Uterus (tissue), 4 donors: ENCODE data around the gene SLC22A31. TPM values are rescaled to one million over a fixed set of nuclear protein-coding genes. Genes with fewer than 3 reads are reported as not detected.

Experiments used
- DNase-seq, 2 donors: peaks; one replicate each; pipeline ENCODE4 v3.0.0-alpha.2; 2019 to 2020
- H3K27ac ChIP-seq, 2 donors: fragments of 200-600 bp; sonication (generic); 1 replicate in 1 of 2; 2 replicates in 1 of 2; pipeline ENCODE4 v1.5.1; 2016 to 2018
- H3K27me3 ChIP-seq, 2 donors: fragments of 200-600 bp; sonication (generic); one replicate each; pipeline ENCODE4 v1.5.1; 2018 to 2019; ENCODE audit warnings: control low read depth in 1 of 2
- H3K36me3 ChIP-seq, 2 donors: fragments of 200-600 bp; sonication (generic); one replicate each; pipeline ENCODE4 v1.5.1; 2019; ENCODE audit warnings: control low read depth in 1 of 2
- H3K4me1 ChIP-seq, 2 donors: fragments of 200-600 bp; sonication (generic); one replicate each; pipeline ENCODE4 v1.5.1; 2018 to 2019; ENCODE audit warnings: control low read depth in 1 of 2
- H3K4me3 ChIP-seq, 2 donors: fragments of 200-600 bp; sonication (generic); 1 replicate in 1 of 2; 2 replicates in 1 of 2; pipeline ENCODE4 v1.5.1; 2018 to 2019; ENCODE audit warnings: mild to moderate bottlenecking in 1 of 2
- H3K9me3 ChIP-seq, 2 donors: fragments of 200-600 bp; sonication (generic); one replicate each; pipeline ENCODE4 v1.5.1; 2019; ENCODE audit warnings: control low read depth in 1 of 2
- POLR2A ChIP-seq, 2 donors: fragments of 450-650 bp; IDR thresholded peaks; one replicate each; pipeline ENCODE4 v1.6.1; 2016; ENCODE audit warnings: antibody characterized with exemption in 2 of 2, mild to moderate bottlenecking in 1 of 2, moderate library complexity in 1 of 2
- intact Hi-C: fragments of 100-400 bp; cut with DNase I; formaldehyde crosslinking; loops from one replicate; pipeline ENCODE4 v1.15.1; 2023; ENCODE audit warnings: low total_unique reads
- total RNA-seq, 4 donors: library from RNA; depleted of rRNA in 3 of 4; stranded (reverse); fragments of >200 nt in 3 of 4; gene quantifications; one replicate each; pipeline versions ENCODE4 v1.1.0 to v1.2.4, GENCODE V29; 2014 to 2023
- TF ChIP-seq, protein P1 (sequence below), 4 experiments: fragments of 200-600 bp in 2 of 4; fragments of 450-650 bp in 2 of 4; sonication (generic) in 2 of 4; IDR thresholded peaks; one replicate each; pipeline ENCODE4 v1.5.1; 2016 to 2019; ENCODE audit warnings: antibody characterized with exemption in 4 of 4, mild to moderate bottlenecking in 2 of 4, moderate library complexity in 1 of 4
- donor health status: DM: yes; HTN: yes; CAD: no.

SLC22A31 gene
- total RNA-seq, 4 donors from 2014 or later = not detected

DNA sequence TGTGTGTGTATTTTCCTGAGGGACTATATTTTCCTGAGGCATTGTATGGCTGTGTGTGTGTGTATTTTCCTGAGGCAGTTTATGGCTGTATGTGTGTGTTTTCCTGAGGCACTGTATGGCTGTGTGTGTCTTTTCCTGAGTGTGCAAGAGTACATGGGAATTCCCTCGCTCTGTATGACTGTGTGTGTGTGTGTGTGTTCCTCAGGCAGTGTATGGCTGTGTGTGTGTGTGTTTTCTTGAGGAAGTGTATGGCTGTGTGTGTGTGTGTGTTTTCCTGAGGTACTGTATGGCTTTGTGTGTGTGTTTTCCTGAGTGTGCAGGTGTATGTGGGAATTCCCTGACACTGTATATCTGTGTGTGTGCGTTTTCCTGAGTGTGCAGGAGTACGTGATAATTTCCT is 21.3 kb upstream of the SLC22A31 start:
- no peak for TF ChIP-seq POLR2A (IDR thresholded peaks at IDR 0.05)
- TF ChIP-seq, protein P1, sequence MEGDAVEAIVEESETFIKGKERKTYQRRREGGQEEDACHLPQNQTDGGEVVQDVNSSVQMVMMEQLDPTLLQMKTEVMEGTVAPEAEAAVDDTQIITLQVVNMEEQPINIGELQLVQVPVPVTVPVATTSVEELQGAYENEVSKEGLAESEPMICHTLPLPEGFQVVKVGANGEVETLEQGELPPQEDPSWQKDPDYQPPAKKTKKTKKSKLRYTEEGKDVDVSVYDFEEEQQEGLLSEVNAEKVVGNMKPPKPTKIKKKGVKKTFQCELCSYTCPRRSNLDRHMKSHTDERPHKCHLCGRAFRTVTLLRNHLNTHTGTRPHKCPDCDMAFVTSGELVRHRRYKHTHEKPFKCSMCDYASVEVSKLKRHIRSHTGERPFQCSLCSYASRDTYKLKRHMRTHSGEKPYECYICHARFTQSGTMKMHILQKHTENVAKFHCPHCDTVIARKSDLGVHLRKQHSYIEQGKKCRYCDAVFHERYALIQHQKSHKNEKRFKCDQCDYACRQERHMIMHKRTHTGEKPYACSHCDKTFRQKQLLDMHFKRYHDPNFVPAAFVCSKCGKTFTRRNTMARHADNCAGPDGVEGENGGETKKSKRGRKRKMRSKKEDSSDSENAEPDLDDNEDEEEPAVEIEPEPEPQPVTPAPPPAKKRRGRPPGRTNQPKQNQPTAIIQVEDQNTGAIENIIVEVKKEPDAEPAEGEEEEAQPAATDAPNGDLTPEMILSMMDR (IDR thresholded peaks at IDR 0.05) = no peak
- no peak for DNase-seq
- Histone ChIP-seq H3K36me3 (no peaks in the 10 kb centered on the region), H3K4me1 (no peaks in the 10 kb centered on the region), H3K27ac (no peak overlapping the region), H3K27me3 (no peaks in the 10 kb centered on the region), H3K4me3 (no peak overlapping the region), H3K9me3 (no peaks in the 10 kb centered on the region)
- intact Hi-C loops = no loop called here

DNA sequence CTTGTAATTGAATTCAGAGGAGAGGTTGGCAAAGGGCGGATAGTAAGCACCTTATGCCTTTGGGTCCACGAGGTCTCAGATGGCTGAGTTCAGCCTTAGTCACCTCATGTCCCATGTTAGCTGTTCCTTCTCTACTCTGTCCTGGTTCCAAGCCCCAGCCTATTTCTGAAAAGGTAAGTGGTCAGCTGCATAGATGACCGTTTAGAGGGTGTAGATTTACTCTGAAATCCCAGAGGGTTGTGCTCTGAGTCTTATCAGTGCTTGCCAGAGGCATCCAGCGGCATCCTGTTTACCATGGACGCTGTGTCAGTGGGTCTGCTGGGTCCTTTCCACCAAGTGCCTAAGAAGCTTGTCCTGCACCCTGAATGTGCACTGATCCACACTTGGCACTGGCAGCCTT is 19.0 kb upstream of the SLC22A31 start:
- Histone ChIP-seq H3K9me3 (no peaks in the 10 kb centered on the region), H3K27ac (no peak overlapping the region), H3K4me3 (no peak overlapping the region), H3K4me1 (peaks cover 3% of the 10 kb centered on the region in 2 donors), H3K27me3 (no peaks in the 10 kb centered on the region), H3K36me3 (no peaks in the 10 kb centered on the region)
- TF ChIP-seq, protein P1 (IDR thresholded peaks at IDR 0.05) = no peak
- no peak for TF ChIP-seq POLR2A (IDR thresholded peaks at IDR 0.05)
- intact Hi-C loops = no loop called here
- DNase-seq = no peak

DNA sequence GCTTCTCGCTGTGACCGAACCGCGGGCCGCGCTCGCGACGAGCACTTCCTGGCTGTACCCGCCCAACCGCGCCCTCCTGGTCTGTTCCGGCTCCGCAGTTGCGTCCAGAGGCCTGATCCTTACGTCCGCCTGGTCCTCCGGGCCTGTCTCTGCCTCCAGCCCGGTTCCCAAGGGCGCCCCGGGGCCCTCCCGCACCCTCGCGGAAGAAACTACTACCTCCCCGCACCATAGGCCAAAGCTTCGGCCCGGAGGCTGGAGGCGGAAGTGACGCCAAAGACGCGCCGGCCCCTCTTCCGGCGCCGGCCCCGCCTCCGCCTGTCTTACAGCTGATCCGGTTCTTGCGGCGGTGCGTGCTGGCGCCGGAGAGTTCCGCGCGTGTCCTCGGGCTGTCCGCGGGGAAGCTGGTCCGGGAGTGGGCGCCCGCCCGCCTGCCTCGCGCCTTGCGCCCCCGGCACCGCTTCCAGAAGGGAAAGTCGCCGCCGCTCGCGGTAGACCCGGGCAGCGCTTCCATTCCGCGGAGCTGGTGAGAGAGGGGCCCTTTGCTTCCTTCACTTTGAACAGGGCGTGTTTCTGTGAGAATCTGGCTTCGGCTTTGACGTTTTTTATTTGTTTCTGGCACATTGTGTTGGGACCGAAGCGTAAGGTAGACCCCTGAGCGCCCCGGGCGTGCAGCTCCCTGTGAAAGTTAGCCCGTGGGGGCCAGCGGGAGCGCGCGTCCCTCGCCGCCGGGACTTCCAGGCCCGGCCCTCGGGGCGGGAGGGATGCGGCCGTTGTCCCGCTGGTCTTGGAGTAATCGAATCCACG is 17.3 kb upstream of the SLC22A31 start, which contains the start of gene ZNF778:
ZNF778 (plus strand) TSS at position 316 of the 804 bp plus-strand sequence. CDS start 3,425 bp downstream, outside the sequence.
- Histone ChIP-seq H3K4me3 (peak within 1 kb of the TSS; percentile 60 to 83), H3K36me3 (no peaks in the 10 kb centered on the region), H3K27ac (peak within 1 kb of the TSS; percentile 92 to 94), H3K9me3 (no peaks in the 10 kb centered on the region), H3K27me3 (no peaks in the 10 kb centered on the region), H3K4me1 (peaks cover 3% of the 10 kb centered on the region in 2 donors)
- peak; percentile 74 to 78 for TF ChIP-seq POLR2A (IDR thresholded peaks at IDR 0.05)
- TF ChIP-seq, protein P1 (IDR thresholded peaks at IDR 0.05) = peak in 2 of 4 experiments; percentile 26 to 35
- intact Hi-C loops = no loop called here
- peak; percentile 75 to 79 for DNase-seq

DNA sequence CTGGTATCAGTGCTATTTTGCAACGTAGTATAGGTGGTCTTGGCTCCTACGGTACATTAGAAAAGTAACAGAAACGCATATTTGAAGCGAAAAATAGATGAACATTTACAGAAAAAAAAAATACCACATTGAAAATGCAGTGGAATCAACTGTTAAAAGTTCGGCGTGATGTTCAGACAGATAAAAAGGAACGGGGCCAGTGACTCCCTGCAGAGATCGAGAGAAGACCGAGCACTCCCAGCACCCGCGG is 16.7 kb upstream of the SLC22A31 start:
- H3K9me3 ChIP-seq = no peaks in the 10 kb centered on the region
- no peaks in the 10 kb centered on the region for H3K27me3 ChIP-seq
- TF ChIP-seq POLR2A (IDR thresholded peaks at IDR 0.05) = no peak
- TF ChIP-seq, protein P1 (IDR thresholded peaks at IDR 0.05) = no peak
- no peak for DNase-seq
- intact Hi-C loops = no loop called here
- H3K4me3 ChIP-seq = peak overlapping the region; percentile 60 to 83
- H3K36me3 ChIP-seq = no peaks in the 10 kb centered on the region
- H3K27ac ChIP-seq = peak overlapping the region; percentile 92 to 94
- H3K4me1 ChIP-seq = peaks cover 3% of the 10 kb centered on the region in 2 donors

DNA sequence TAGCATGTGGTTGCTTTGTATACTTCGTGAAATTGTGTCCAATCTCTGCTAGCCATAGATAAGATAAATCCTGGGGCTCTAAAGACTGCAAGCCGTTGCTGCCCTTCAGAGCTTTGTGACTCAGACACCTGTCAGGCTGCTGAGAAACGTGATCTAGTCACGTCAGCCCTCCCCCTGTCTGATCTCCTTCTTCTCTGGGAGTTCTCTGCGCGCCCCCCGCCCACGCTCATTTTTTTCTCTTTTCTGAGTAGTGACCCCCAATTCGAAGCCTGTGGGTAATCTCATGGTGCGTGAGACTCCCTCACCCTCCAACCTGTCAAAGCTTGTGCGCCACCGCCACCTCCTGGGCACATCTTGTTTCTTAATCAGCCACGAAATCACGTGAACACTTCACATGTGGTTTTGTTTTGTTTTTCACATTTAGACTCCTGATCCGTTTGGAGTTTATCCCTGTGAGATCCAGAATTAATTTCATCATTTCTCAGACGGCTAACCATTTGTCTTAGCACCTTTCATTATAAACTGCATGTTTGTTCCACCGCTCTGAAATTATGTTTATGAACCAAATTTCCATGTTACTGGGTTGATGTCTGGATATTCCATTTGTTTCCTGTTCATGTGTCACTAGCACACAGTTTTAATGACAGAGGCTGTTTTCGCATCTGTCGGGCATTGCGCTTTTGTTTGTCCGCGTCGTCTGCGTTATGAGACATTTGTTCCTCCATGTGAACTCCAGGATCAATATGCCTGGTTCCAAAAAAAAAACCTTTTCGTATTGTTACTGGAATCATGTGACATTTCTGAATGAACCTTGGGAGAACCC is 16.2 kb upstream of the SLC22A31 start:
- intact Hi-C loops = no loop called here
- peak; percentile 75 to 76 for DNase-seq
- Histone ChIP-seq H3K9me3 (no peaks in the 10 kb centered on the region), H3K27me3 (no peaks in the 10 kb centered on the region), H3K4me3 (peak overlapping the region; percentile 60 to 83), H3K4me1 (peaks cover 3% of the 10 kb centered on the region in 2 donors), H3K36me3 (no peaks in the 10 kb centered on the region), H3K27ac (peak overlapping the region; percentile 92 to 94)
- TF ChIP-seq, protein P1 (IDR thresholded peaks at IDR 0.05) = peak; percentile 58 to 82 (median 76)
- no peak for TF ChIP-seq POLR2A (IDR thresholded peaks at IDR 0.05)
